Mesenchymal stem cell (in vitro differentiated cells and primary cell): ENCODE measurements around the gene R3HDM1. TPM values are rescaled to one million over a fixed set of nuclear protein-coding genes. Genes with fewer than 3 reads are reported as not detected.

Experiments
- DNase-seq: peaks from one replicate; pipeline ENCODE4 v3.0.0-alpha.2; 2013
- H2AFZ ChIP-seq: one replicate; pipeline ENCODE4 v1.6.1; 2013; ENCODE audit warnings: low read depth, mild to moderate bottlenecking, control low read depth, inconsistent platforms, low read length, moderate library complexity
- H2AK5ac ChIP-seq: 2 replicates; pipeline ENCODE4 v1.6.1; 2013; ENCODE audit warnings: low read length, moderate library complexity, mild to moderate bottlenecking, inconsistent platforms; ENCODE audit not compliant: severe bottlenecking
- H2BK120ac ChIP-seq: one replicate; pipeline ENCODE4 v1.6.1; 2013; ENCODE audit warnings: low read depth, mild to moderate bottlenecking, inconsistent platforms, low read length, moderate library complexity
- H2BK12ac ChIP-seq, 2 experiments: one replicate each; pipeline ENCODE4 v1.6.1; 2013; ENCODE audit warnings: inconsistent platforms in 2 of 2, low read length in 2 of 2, mild to moderate bottlenecking in 2 of 2, moderate library complexity in 2 of 2, control low read depth in 1 of 2
- H2BK15ac ChIP-seq: one replicate; pipeline ENCODE4 v1.6.1; 2013; ENCODE audit warnings: mild to moderate bottlenecking, low read depth, inconsistent platforms; ENCODE audit not compliant: poor library complexity, severe bottlenecking
- H2BK5ac ChIP-seq: 2 replicates; pipeline ENCODE4 v1.6.1; 2013; ENCODE audit warnings: low read depth, mild to moderate bottlenecking, low read length, control low read depth, inconsistent platforms; ENCODE audit not compliant: poor library complexity, severe bottlenecking
- H3K14ac ChIP-seq, 2 experiments: one replicate each; pipeline ENCODE4 v1.6.1; 2013; ENCODE audit warnings: inconsistent platforms in 2 of 2, low read length in 2 of 2, control low read depth in 1 of 2, mild to moderate bottlenecking in 1 of 2, moderate library complexity in 1 of 2
- H3K18ac ChIP-seq, 2 experiments: one replicate each; pipeline ENCODE4 v1.6.1; 2013; ENCODE audit warnings: inconsistent platforms in 2 of 2, low read length in 2 of 2, control low read depth in 1 of 2, low read depth in 1 of 2, mild to moderate bottlenecking in 1 of 2
- H3K23ac ChIP-seq, 2 experiments: one replicate each; pipeline ENCODE4 v1.6.1; 2013; ENCODE audit warnings: inconsistent platforms in 2 of 2, low read length in 2 of 2, mild to moderate bottlenecking in 2 of 2, moderate library complexity in 2 of 2, control low read depth in 1 of 2
- H3K27ac ChIP-seq: 2 replicates; pipeline ENCODE4 v1.5.1; 2013; ENCODE audit warnings: mild to moderate bottlenecking, moderate library complexity, low read length, control low read depth, inconsistent platforms; ENCODE audit not compliant: poor library complexity, severe bottlenecking
- H3K27me3 ChIP-seq, 2 experiments: 2 replicates each; pipeline versions ENCODE4 v1.6.1 to v1.7.0; 2013; ENCODE audit warnings: low read length in 2 of 2, mild to moderate bottlenecking in 2 of 2, moderate library complexity in 2 of 2, control low read depth in 1 of 2, inconsistent platforms in 1 of 2; ENCODE audit not compliant: control insufficient read depth in 1 of 2, insufficient read depth in 1 of 2
- H3K36me3 ChIP-seq, 2 experiments: 2 replicates each; pipeline versions ENCODE4 v1.6.1 to v1.7.0; 2013; ENCODE audit warnings: low read length in 2 of 2, control low read depth in 1 of 2, inconsistent platforms in 1 of 2, low read depth in 1 of 2, mild to moderate bottlenecking in 1 of 2; ENCODE audit not compliant: insufficient read depth in 2 of 2, control insufficient read depth in 1 of 2
- H3K4ac ChIP-seq, 2 experiments: one replicate each; pipeline ENCODE4 v1.6.1; 2013; ENCODE audit warnings: inconsistent platforms in 2 of 2, low read length in 2 of 2, mild to moderate bottlenecking in 2 of 2, moderate library complexity in 2 of 2, control low read depth in 1 of 2, low read depth in 1 of 2
- H3K4me1 ChIP-seq: 2 replicates; pipeline ENCODE4 v1.6.1; 2013; ENCODE audit warnings: low read depth, low read length, control low read depth; ENCODE audit not compliant: control insufficient read depth, insufficient read depth
- H3K4me2 ChIP-seq: 2 replicates; pipeline ENCODE4 v1.6.1; 2013; ENCODE audit warnings: low read length, mild to moderate bottlenecking, inconsistent platforms; ENCODE audit not compliant: poor library complexity, severe bottlenecking
- H3K4me3 ChIP-seq, 2 experiments: 2 replicates each; pipeline versions ENCODE4 v1.5.1 to v1.7.0; 2013; ENCODE audit warnings: low read length in 2 of 2, mild to moderate bottlenecking in 2 of 2, control low read depth in 1 of 2, low read depth in 1 of 2; ENCODE audit not compliant: insufficient read depth in 1 of 2
- H3K79me1 ChIP-seq: replicated peaks from 2 replicates; pipeline ENCODE4 v1.6.1; 2013; ENCODE audit warnings: mild to moderate bottlenecking, control low read depth, low read length, inconsistent platforms; ENCODE audit not compliant: poor library complexity, severe bottlenecking
- H3K9ac ChIP-seq: 2 replicates; pipeline ENCODE4 v1.7.0; 2013; ENCODE audit warnings: mild to moderate bottlenecking, low read length, moderate library complexity
- H3K9me3 ChIP-seq: 2 replicates; pipeline ENCODE4 v1.7.0; 2013; ENCODE audit warnings: mild to moderate bottlenecking, low read length; ENCODE audit not compliant: control insufficient read depth
- H4K8ac ChIP-seq: one replicate; pipeline ENCODE4 v1.6.1; 2013; ENCODE audit warnings: inconsistent platforms, mild to moderate bottlenecking, low read length, moderate library complexity
- H4K91ac ChIP-seq: one replicate; pipeline ENCODE4 v1.6.1; 2013; ENCODE audit warnings: mild to moderate bottlenecking, low read length, inconsistent platforms
- WGBS: methylation state at CpG from one replicate; pipeline ENCODE4 v1.1.7; 2013; ENCODE audit warnings: mixed read lengths; 5-methylcytosine and 5-hydroxymethylcytosine counted together
- polyA plus RNA-seq, 2 experiments: library from polyadenylated mRNA; stranded (reverse); fragments of 200-250 nt; gene quantifications; one replicate each; pipeline ENCODE4 v1.2.3, GENCODE V29; 2013

R3HDM1 gene
- polyA plus RNA-seq (2013, experiment 1 of 2), result 46.4 TPM
- polyA plus RNA-seq (2013, experiment 2 of 2), result 43.4 TPM

DNA sequence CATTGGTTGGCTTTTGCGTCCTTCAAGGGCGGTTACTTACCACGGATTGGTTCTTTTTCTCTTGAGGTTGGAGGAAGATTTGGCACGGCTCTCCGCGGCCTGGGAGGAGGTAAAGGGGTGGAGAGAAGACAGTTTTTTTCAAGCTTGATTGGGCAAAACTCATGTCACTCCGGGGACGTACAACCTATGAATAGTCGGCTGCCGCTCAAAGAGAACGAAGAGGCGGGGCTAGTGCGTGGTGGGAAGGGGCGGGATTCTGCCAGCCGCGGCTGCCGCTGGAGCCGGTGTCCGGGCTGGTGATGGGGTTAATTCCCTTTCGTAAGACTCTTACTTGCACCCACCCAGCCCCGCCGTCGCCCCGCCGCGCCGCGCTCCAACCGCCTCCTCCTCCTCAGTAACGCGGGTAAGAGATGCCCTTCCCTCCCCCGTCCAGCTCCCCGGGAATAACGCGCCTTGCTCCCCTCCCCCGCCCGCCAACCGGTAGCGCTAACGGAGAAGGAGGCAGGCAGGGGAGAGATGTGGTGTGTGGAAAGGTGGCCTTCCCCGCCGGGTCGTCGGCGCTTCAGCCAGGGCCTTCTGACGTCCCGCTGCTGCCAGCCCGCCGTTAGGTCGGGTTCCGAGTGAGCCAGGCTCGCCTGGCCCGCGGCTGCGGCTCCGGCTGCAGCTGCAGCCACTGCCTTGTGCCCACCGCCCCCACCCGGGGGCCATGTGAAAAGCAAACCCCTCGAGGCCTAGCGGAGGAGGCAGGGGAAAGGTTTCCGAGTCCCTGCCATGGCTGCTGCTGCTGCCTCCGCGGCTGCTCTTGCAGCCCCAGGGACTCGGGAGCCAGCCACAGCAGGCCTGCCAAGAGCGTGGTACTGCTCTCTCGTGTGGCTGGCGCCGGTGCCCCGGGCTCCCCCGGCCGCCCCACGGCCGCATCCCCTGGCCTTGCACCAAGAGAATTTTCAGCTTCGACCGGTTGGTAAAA is at the start of gene R3HDM1:
TSS of gene R3HDM1 (plus strand) at position 254 of the 967 bp plus-strand sequence. CDS start 73,362 bp downstream, outside the sequence.
- Histone ChIP-seq H3K9ac (peak within 1 kb of the TSS; percentile 90), H3K79me1 (peaks cover 10% of the 10 kb centered on the region), H3K4ac (peak within 1 kb of the TSS; percentile 83 to 88), H2AFZ (peak within 1 kb of the TSS; percentile 75), H3K4me1 (peaks cover 6% of the 10 kb centered on the region), H3K27me3 (no peaks in the 10 kb centered on the region), H3K4me3 (peak within 1 kb of the TSS; percentile 86 to 91), H3K9me3 (no peaks in the 10 kb centered on the region), H4K8ac (peak within 1 kb of the TSS; percentile 79), H2BK15ac (peak within 1 kb of the TSS; percentile 86), H4K91ac (peak within 1 kb of the TSS; percentile 62), H3K4me2 (peak within 1 kb of the TSS; percentile 92), H3K14ac (peak within 1 kb of the TSS in 1 of 2 experiments; percentile 61), H2BK5ac (peak within 1 kb of the TSS; percentile 69), H2BK12ac (peak within 1 kb of the TSS in 1 of 2 experiments; percentile 26), H3K27ac (peak within 1 kb of the TSS; percentile 96), H3K36me3 (no peaks in the 10 kb centered on the region), H3K23ac (peak within 1 kb of the TSS; percentile 21 to 86), H2BK120ac (peak within 1 kb of the TSS; percentile 7), H3K18ac (peak within 1 kb of the TSS; percentile 87 to 89), H2AK5ac (no peak within 1 kb of the TSS)
- WGBS, result 2% methylated on average over 54 of the region's 75 CpGs
- DNase-seq, result peak; percentile 100

DNA sequence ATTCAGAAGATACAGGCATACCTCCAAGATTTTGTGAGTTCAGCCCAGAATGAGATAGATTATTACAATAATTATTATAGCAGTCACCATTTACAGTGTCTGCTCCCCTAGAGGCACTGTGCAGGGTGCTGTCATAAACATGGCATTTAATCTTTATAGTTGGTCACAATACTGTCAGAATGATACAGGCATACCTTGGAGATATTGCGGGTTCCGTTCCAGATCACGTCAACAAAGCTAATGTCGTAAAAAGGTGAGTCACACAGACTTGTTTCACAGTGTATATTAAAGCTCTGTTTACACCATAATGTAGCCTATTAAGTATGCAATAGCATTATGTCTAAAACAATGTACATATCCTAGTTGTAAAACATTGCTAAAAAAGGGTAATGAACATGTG is 45.8 kb upstream of the R3HDM1 start:
- H3K27me3 ChIP-seq, result no peaks in the 10 kb centered on the region
- H3K9ac ChIP-seq, result no peak overlapping the region
- H2BK15ac ChIP-seq, result no peak overlapping the region
- WGBS, result 95% methylated on average over 3 of the region's 4 CpGs
- no peak overlapping the region for H4K91ac ChIP-seq
- no peak for DNase-seq
- H3K4ac ChIP-seq, result no peak overlapping the region
- H3K9me3 ChIP-seq, result peaks cover 20% of the 10 kb centered on the region
- H2BK120ac ChIP-seq, result no peak overlapping the region
- H3K79me1 ChIP-seq, result peaks cover 3% of the 10 kb centered on the region
- no peak overlapping the region for H2BK5ac ChIP-seq
- H3K4me1 ChIP-seq, result no peaks in the 10 kb centered on the region
- H2AFZ ChIP-seq, result no peak overlapping the region
- H3K14ac ChIP-seq, result no peak overlapping the region
- H3K27ac ChIP-seq, result no peak overlapping the region
- peaks cover 0 to 7% of the 10 kb centered on the region in 2 experiments for H3K36me3 ChIP-seq
- no peak overlapping the region for H3K4me3 ChIP-seq
- no peak overlapping the region for H2BK12ac ChIP-seq
- H4K8ac ChIP-seq, result no peak overlapping the region
- H3K4me2 ChIP-seq, result no peak overlapping the region
- H3K18ac ChIP-seq, result no peak overlapping the region
- no peak overlapping the region for H3K23ac ChIP-seq
- H2AK5ac ChIP-seq, result no peak overlapping the region

DNA sequence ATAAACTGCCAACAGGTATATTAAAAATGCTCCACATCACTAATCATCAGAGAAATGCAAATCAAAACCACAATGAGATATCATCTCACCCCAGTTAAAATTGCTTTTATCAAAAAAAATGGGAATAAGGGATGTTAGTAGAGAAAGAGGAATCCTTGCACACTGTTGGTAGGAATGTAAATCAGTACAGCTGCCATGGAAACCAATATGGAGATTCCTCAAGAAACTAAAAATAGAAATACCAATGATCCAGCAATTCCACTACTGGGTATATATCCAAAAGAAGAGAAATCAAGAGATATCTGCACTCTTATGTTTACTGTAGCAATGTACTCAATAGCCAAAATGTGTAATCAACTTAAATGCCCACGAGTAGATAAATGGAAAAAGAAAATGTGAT is 40.9 kb upstream of the R3HDM1 start:
- Histone ChIP-seq H3K14ac (no peak overlapping the region), H2BK5ac (no peak overlapping the region), H4K91ac (no peak overlapping the region), H2AK5ac (no peak overlapping the region), H3K4me2 (no peak overlapping the region), H2BK15ac (no peak overlapping the region), H4K8ac (no peak overlapping the region), H3K27me3 (no peaks in the 10 kb centered on the region), H3K9ac (no peak overlapping the region), H3K4me3 (no peak overlapping the region), H2AFZ (no peak overlapping the region), H3K9me3 (peaks cover 16% of the 10 kb centered on the region), H3K36me3 (peaks cover 0 to 7% of the 10 kb centered on the region in 2 experiments), H3K79me1 (peaks cover 1% of the 10 kb centered on the region), H3K4me1 (no peaks in the 10 kb centered on the region), H3K27ac (no peak overlapping the region), H3K18ac (no peak overlapping the region), H3K23ac (no peak overlapping the region), H2BK12ac (no peak overlapping the region), H3K4ac (no peak overlapping the region), H2BK120ac (no peak overlapping the region)
- DNase-seq, result peak; percentile 62
- WGBS, result no CpG with 5 or more reads among the region's 1 CpG

DNA sequence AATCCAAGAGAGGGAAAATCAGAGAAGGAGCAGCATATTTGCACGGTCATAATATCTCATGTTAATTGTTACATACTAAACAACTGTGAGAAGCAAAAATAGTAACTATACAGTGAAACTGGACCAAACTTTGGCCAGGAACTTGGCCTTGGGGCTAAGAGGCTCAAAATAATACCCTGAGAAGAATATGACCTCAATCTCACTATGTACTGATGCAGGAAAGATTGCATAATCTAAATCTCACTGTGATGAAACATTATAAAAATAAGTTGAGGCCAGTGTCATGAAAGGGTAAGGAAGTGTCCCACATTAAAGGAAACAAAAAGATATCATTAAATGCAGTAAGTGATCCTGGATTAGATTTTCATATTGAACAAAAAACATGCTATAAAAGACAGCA is 36.8 kb upstream of the R3HDM1 start:
- Histone ChIP-seq H2BK12ac (no peak overlapping the region), H3K4me2 (no peak overlapping the region), H3K23ac (no peak overlapping the region), H3K4ac (no peak overlapping the region), H3K4me1 (no peaks in the 10 kb centered on the region), H3K27me3 (no peaks in the 10 kb centered on the region), H2BK15ac (no peak overlapping the region), H2AFZ (no peak overlapping the region), H4K91ac (no peak overlapping the region), H2BK5ac (no peak overlapping the region), H3K79me1 (no peaks in the 10 kb centered on the region), H2BK120ac (no peak overlapping the region), H3K4me3 (no peak overlapping the region), H4K8ac (no peak overlapping the region), H3K9ac (no peak overlapping the region), H3K18ac (no peak overlapping the region), H3K36me3 (no peaks in the 10 kb centered on the region), H3K14ac (no peak overlapping the region), H3K27ac (no peak overlapping the region), H2AK5ac (no peak overlapping the region), H3K9me3 (peaks cover 12% of the 10 kb centered on the region)
- WGBS, result no CpG with 5 or more reads among the region's 1 CpG
- DNase-seq, result peak; percentile 1
